Ovary (tissue), 9 donors: ENCODE measurements around the gene HBP1. TPM values are rescaled to one million over a fixed set of nuclear protein-coding genes. Genes with fewer than 3 reads are reported as not detected.

ENCODE experiments used
- DNase-seq, 5 donors: peaks; one replicate each; pipeline ENCODE4 v3.0.0-alpha.2; 2019 to 2020
- H3K27ac ChIP-seq, 2 donors: fragments of 200-600 bp; one replicate each; pipeline versions ENCODE4 v1.5.1 to v1.8.0; 2019 to 2022
- H3K27me3 ChIP-seq: fragments of 200-600 bp; one replicate; pipeline ENCODE4 v1.8.0; 2022
- H3K36me3 ChIP-seq: fragments of 200-600 bp; sonication (generic); one replicate; pipeline ENCODE4 v1.5.1; 2019
- H3K4me1 ChIP-seq: one replicate; pipeline ENCODE4 v1.8.1; 2013; ENCODE audit warnings: mild to moderate bottlenecking, moderate library complexity; ENCODE audit not compliant: insufficient read depth
- H3K4me3 ChIP-seq: fragments of 200-600 bp; sonication (generic); one replicate; pipeline ENCODE4 v1.5.1; 2017
- H3K9me3 ChIP-seq, 2 donors: fragments of 200-600 bp in 1 of 2; sonication (generic) in 1 of 2; one replicate each; pipeline versions ENCODE4 v1.5.1 to v1.8.1; 2013 to 2019; ENCODE audit warnings: mild to moderate bottlenecking in 1 of 2, moderate library complexity in 1 of 2
- CTCF ChIP-seq, 3 donors: fragments of 450-650 bp in 2 of 3; fragments of 200-600 bp in 1 of 3; IDR thresholded peaks; one replicate each; pipeline versions ENCODE4 v1.5.1 to v1.8.0; 2016 to 2022; ENCODE audit warnings: antibody characterized with exemption in 3 of 3, mild to moderate bottlenecking in 1 of 3
- EP300 ChIP-seq: sonication (generic); formaldehyde crosslinking; IDR thresholded peaks from one replicate; pipeline ENCODE4 v1.6.1; 2017; ENCODE audit warnings: antibody characterized with exemption
- POLR2A ChIP-seq: fragments of 450-650 bp; IDR thresholded peaks from one replicate; pipeline ENCODE4 v1.6.1; 2017; ENCODE audit warnings: antibody characterized with exemption, mild to moderate bottlenecking, moderate library complexity
- WGBS, 3 donors: extraction: QIAGEN DNeasy Blood & Tissue Kit in 1 of 3; methylation state at CpG; one replicate each; pipeline versions ENCODE4 v1.1.5 to v1.1.7; 2013 to 2017; 5-methylcytosine and 5-hydroxymethylcytosine counted together
- intact Hi-C, 4 donors: fragments of 100-400 bp; cut with DNase I; formaldehyde crosslinking; loops; one replicate each; pipeline versions ENCODE4 v1.11.0 to v1.15.1; 2022 to 2023
- polyA plus RNA-seq, 2 donors: library from polyadenylated mRNA; stranded (reverse); fragments of 200-250 nt in 1 of 2; fragments of 350-450 nt in 1 of 2; fragmentation: Illumina TruSeq in 1 of 2; extraction: RNeasy Lipid Tissue Mini Kit (QIAGEN cat#74804) in 1 of 2; gene quantifications; one replicate each; pipeline ENCODE4 v1.2.3, GENCODE V29; 2013 to 2014
- total RNA-seq, 7 donors: library from RNA; depleted of rRNA in 2 of 7; stranded (reverse); fragments of >200 nt in 2 of 7; fragmentation: NEBNext Ultra II Directional in 3 of 7; extraction: Animal tissue kit (Norgen Biotek cat#: 25700) in 3 of 7; gene quantifications; one replicate each; pipeline versions ENCODE4 v1.1.0 to v1.2.4, GENCODE V29; 2016 to 2023
- donor health status: DM: no; HTN: no; CAD: no; lungs with moderate emphysema.
- donor health status: DM: no; HTN: no; CAD: no.
- donor health status: Bipolar disorder and iron deficiency.
- donor health status: DM: yes; HTN: yes; CAD: no.
- donor health status: DM: no; HTN: no; CAD: no.
- donor health status: DM: yes; HTN: yes; CAD: no.

Gene HBP1
- total and polyA plus RNA-seq, 9 donors: 31.8 to 121 (median 73.8) TPM

DNA sequence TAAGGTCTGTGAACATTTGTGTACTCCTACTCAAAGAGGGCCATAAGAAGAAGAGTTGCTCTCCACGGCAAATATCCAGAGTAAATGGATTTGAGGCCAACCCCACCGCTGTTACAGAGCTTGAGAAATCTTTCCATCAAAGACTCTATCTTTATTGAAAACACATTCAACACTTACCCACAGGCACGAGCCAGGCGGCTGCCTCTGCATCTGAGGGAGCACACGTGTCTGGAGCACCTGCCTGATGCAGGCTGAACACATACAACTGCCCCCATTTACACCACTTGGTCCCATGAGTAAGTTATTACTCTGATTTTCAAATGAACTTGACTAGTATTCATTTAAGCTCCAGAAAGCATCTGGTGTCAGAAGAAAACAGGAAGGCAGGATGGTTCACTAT is 38.7 kb downstream of the HBP1 start:
- 93 to 96% (median 96%) methylated on average over 5 of the region's 5 CpGs for WGBS, 3 donors
- Histone ChIP-seq H3K27me3 (no peaks in the 10 kb centered on the region), H3K9me3 (no peaks in the 10 kb centered on the region), H3K36me3 (no peaks in the 10 kb centered on the region), H3K4me1 (peaks cover 5% of the 10 kb centered on the region), H3K27ac (no peak overlapping the region), H3K4me3 (no peak overlapping the region)
- DNase-seq: no peak
- TF ChIP-seq POLR2A: no peak
- no peak for TF ChIP-seq EP300
- no peak for TF ChIP-seq CTCF (IDR thresholded peaks at IDR 0.05)
- intact Hi-C loops: no loop called here

DNA sequence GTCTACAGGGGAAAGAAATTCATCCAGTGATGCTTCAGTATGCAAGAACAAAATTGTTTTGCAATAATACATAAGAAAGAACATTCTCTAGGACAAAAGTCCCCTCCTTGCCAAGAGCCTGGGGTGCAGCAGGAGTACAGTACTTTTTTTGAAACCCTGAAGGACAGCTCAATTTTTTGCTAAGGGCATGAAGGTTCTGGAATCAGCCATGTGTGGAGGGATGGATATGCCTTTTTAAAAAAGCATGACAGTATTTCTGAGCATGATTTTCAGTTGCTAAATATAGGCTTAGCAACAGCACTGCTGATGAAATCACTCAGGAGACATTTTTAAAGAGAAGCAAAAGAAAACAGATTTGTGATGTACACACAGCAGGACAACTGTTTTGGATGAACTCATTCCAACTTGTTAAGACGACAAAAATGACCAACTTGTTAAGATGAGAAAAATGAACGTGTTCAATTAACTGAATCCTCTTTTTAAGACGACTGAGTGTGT is 39.3 kb downstream of the HBP1 start:
- intact Hi-C loops: no loop called here
- H3K27ac ChIP-seq: no peak overlapping the region
- no peaks in the 10 kb centered on the region for H3K36me3 ChIP-seq
- peaks cover 5% of the 10 kb centered on the region for H3K4me1 ChIP-seq
- no peaks in the 10 kb centered on the region for H3K27me3 ChIP-seq
- TF ChIP-seq EP300 (no peak), CTCF (IDR thresholded peaks at IDR 0.05) (no peak), POLR2A (no peak)
- 55 to 64% (median 56%) methylated on average over 3 of the region's 3 CpGs for WGBS, 3 donors
- H3K4me3 ChIP-seq: no peak overlapping the region
- no peak for DNase-seq
- no peaks in the 10 kb centered on the region for H3K9me3 ChIP-seq

GRCh38 chr7:107208563-107208962 is 39.8 kb downstream of the HBP1 start:
- Histone ChIP-seq H3K4me1 (peaks cover 5% of the 10 kb centered on the region), H3K27me3 (no peaks in the 10 kb centered on the region), H3K4me3 (no peak overlapping the region), H3K9me3 (no peaks in the 10 kb centered on the region), H3K36me3 (no peaks in the 10 kb centered on the region), H3K27ac (no peak overlapping the region)
- 84 to 95% (median 92%) methylated on average over 5 of the region's 5 CpGs for WGBS, 3 donors
- intact Hi-C loops: no loop called here
- no peak for DNase-seq
- TF ChIP-seq EP300: no peak
- TF ChIP-seq CTCF (IDR thresholded peaks at IDR 0.05): no peak
- TF ChIP-seq POLR2A: no peak

- TF ChIP-seq CTCF (IDR thresholded peaks at IDR 0.05): no peak
- H3K4me1 ChIP-seq: peaks cover 5% of the 10 kb centered on the region
- intact Hi-C loops: no loop called here
Observed at GRCh38 chr7:107209565-107209964, 40.8 kb downstream of the HBP1 start.

DNA sequence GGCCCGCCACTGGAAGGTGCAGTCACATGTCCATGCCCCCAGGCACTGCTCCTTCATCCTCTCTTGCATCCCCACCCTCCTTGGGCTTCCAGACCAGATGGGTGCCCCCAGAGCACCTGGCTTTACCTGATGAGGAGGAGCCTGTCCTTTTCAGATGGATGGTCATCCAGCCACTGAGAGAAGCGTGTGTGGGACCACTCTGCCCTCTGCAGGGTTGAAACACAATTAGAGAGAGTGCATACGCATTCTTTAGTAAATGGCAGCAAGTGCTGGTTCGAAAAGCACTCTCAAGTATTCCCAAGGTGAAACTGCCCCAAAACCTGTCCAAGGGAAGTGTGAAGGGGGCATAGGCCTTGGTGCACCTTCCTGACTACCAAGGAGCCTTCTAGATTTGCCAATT is 41.6 kb downstream of the HBP1 start:
- no peak for TF ChIP-seq POLR2A
- no peak for TF ChIP-seq CTCF (IDR thresholded peaks at IDR 0.05)
- TF ChIP-seq EP300: no peak
- Histone ChIP-seq H3K9me3 (no peaks in the 10 kb centered on the region), H3K4me3 (no peak overlapping the region), H3K4me1 (peaks cover 5% of the 10 kb centered on the region), H3K27ac (no peak overlapping the region), H3K36me3 (no peaks in the 10 kb centered on the region), H3K27me3 (no peaks in the 10 kb centered on the region)
- DNase-seq: no peak
- WGBS, 3 donors: 96 to 98% (median 96%) methylated on average over 4 of the region's 4 CpGs
- intact Hi-C loops: no loop called here

More at GRCh38 chr7:107209565-107209964, 40.8 kb downstream of the HBP1 start:
- Histone ChIP-seq H3K27me3 (no peaks in the 10 kb centered on the region), H3K4me3 (no peak overlapping the region), H3K36me3 (no peaks in the 10 kb centered on the region), H3K27ac (no peak overlapping the region), H3K9me3 (no peaks in the 10 kb centered on the region)
- WGBS, 3 donors: 93 to 97% (median 97%) methylated on average over 4 of the region's 4 CpGs
- no peak for DNase-seq
